ENCODE measurements around the gene GPC5.

GPC5 gene

DNA sequence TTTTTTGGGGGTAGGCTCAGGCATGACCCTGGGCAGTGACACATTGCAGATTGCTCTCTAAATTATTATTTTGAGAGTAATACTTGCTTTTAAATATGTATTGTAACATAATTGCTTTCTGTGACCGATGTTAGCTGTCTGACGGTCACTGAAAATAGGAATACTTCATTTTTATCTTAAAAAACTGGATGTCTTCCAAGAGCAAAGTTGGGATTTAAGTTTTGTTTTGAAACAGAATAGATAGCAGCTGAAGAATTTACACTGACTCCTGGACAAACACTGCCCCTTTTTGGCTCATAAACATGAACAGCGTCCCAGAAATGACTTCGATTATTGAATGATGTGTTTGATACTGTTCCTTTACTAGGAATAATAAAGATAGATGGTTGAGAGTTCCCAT, 535.9 kb downstream of the GPC5 start:
- no peak for DNase-seq (ENCODE audit: low spot score)
- H3K27ac ChIP-seq: no peak overlapping the region
- H3K4me3 ChIP-seq: no peak overlapping the region
- TF ChIP-seq, protein P1, sequence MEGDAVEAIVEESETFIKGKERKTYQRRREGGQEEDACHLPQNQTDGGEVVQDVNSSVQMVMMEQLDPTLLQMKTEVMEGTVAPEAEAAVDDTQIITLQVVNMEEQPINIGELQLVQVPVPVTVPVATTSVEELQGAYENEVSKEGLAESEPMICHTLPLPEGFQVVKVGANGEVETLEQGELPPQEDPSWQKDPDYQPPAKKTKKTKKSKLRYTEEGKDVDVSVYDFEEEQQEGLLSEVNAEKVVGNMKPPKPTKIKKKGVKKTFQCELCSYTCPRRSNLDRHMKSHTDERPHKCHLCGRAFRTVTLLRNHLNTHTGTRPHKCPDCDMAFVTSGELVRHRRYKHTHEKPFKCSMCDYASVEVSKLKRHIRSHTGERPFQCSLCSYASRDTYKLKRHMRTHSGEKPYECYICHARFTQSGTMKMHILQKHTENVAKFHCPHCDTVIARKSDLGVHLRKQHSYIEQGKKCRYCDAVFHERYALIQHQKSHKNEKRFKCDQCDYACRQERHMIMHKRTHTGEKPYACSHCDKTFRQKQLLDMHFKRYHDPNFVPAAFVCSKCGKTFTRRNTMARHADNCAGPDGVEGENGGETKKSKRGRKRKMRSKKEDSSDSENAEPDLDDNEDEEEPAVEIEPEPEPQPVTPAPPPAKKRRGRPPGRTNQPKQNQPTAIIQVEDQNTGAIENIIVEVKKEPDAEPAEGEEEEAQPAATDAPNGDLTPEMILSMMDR (IDR thresholded peaks at IDR 0.05): no peak

DNA sequence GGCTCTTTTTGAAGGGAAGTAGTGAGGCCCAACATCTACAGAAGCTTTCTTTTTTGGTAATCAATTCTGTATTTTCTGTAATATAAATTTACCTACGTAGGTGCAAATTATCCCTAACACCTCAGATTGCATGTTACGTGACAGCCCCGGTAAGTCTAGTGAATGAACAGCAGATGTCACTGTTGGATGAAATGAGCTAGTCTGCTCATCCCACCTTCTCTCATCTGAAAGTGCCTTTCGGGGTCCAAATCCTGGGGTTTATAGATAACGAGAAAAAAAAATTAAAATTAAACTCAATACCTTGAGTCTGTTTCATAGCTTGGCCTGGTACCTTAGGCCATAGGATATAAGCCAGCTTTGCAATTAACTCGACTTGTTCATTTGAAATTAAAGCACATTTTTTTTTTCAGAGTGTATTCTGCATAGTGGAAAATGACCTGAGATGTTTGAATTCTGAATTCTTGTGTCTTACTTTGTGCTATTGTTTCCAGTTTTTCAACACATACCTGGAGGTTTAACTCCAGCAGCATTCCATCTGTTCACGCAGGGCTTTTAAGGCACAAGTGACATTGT, 548.2 kb downstream of the GPC5 start:
- H3K4me3 ChIP-seq: no peak overlapping the region
- no peak for DNase-seq (ENCODE audit: low spot score)
- H3K27ac ChIP-seq: no peak overlapping the region
- TF ChIP-seq, protein P1 (IDR thresholded peaks at IDR 0.05): no peak

DNA sequence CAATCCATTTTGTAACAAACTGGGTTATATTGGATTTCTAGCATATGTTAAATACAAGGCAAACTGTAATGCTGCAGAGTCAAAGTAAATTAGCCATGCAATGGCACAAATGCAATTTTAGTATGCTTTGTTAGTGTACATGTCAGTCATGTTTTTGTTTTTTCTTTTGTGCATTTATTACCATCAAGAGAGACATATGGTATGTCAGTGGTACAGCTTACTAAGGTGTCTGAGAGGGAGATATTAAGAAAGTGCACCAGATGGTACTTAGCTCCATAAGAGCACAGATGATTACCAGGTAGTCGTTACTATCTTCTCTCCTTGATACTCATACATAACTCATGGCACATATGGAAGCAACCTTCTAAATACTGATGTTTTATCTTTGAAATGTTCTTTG, 550.3 kb downstream of the GPC5 start:
- TF ChIP-seq, protein P1 (IDR thresholded peaks at IDR 0.05): no peak
- Histone ChIP-seq H3K27ac (no peak overlapping the region), H3K4me3 (no peak overlapping the region)
- no peak for DNase-seq (ENCODE audit: low spot score)

DNA sequence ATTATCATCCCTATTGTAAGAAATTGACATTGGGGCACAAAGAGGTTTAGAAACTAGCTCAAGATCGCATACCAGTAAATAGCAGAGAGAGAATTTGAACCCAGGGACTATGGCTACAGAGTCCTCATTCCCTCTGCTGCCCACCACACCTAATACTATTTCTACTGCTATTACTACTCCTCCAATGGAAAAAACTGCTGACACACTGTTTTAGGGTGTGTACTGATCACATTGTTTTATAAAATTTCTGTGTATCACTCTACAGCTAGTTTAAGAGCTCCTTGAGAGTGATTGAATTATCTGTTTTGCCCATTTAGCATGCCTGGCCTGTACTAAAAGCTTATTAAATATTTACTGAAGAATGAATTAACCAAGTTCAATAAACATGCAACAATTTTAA, 552.4 kb downstream of the GPC5 start:
- TF ChIP-seq, protein P1 (IDR thresholded peaks at IDR 0.05): no peak
- DNase-seq (ENCODE audit: low spot score): no peak
- Histone ChIP-seq H3K4me3 (no peak overlapping the region), H3K27ac (no peak overlapping the region)

DNA sequence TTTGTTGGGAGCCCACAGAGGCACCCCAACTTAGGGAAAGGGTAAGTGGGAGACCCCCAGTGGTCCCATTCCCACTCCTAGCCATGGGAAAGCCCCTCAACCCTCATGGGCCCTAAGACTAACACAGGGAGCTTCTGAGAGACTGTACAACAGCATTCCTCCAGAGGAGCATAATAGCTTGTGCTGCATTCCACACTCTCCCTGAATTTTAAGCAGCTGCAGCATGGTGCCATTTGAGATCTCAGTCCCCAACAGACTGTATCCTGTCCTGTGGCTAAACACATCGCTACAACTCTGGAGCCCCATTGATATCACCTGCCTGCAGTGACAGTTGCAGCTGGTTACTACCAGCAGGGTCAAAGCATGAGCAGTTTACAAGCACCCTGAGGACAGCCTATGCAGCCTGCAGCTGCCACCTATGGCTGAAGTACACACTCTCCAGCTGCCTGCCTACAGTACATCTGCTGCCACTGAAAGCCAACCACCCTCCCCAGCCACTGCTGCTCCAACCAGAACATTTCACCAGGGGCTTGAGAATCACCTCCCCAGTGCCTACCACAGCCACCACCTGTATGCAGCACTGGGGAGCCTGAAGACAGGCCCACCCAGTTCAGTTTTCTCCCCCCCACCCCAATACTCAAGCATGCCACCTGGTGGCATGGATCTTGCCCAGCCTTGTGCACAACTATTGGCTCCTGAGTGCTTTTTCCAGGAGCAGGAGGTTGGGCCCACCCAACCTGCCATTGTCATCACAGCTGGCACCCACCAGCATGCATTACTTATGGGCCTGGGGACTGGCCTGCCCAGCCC, 557.3 kb downstream of the GPC5 start:
- DNase-seq (ENCODE audit: low spot score): no peak
- TF ChIP-seq, protein P1 (IDR thresholded peaks at IDR 0.05): no peak
- Histone ChIP-seq H3K4me3 (no peak overlapping the region), H3K27ac (no peak overlapping the region)

DNA sequence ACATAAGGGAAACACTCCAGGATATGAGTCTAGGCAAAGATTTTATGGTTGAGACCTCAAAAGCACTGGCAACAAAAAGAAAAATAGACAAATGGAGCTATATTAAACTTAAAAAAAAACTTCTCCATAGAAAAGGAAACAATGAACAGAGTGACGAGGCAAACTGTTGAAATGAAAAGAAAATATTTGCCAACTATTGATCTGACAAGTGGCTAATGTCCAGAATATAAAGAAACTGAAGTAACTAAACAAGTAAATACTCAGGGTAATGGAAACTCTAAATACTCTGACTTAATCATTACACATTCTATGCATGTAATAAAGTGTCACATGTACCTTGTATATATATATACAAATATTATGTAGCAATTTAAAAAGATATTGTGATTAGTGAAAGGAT, 562.5 kb downstream of the GPC5 start:
- no peak overlapping the region for H3K27ac ChIP-seq
- TF ChIP-seq, protein P1 (IDR thresholded peaks at IDR 0.05): no peak
- no peak for DNase-seq (ENCODE audit: low spot score)
- H3K4me3 ChIP-seq: no peak overlapping the region

DNA sequence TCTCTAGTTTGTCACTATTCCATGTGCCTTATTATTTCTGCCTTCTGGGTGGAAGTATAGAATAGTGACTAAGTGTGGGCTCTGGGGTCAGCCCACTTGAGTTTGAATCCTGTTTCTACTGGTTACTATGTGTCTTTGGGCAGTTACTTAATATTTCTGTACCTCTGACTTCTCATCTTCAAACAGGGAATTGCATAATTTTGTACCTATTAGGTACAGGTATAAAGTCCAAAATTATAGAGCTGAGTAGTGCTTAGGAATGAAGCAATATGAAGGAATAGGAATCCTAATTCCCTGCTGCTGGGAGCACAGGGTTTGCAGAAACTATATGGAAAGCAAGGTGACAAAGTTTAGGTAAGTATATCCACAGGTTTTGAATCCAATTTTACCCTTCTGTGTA, 564.5 kb downstream of the GPC5 start:
- DNase-seq (ENCODE audit: low spot score): no peak
- H3K27ac ChIP-seq: no peak overlapping the region
- TF ChIP-seq, protein P1 (IDR thresholded peaks at IDR 0.05): no peak
- no peak overlapping the region for H3K4me3 ChIP-seq
